Neural progenitor cell (in vitro differentiated cells): ENCODE results near the gene YOD1. TPM values are rescaled to one million over a fixed set of nuclear protein-coding genes. Genes with fewer than 3 reads are reported as not detected.

Source experiments
- DNase-seq: peaks from one replicate; pipeline ENCODE4 v3.0.0-alpha.2; 2016; ENCODE audit warnings: low spot score
- H2AFZ ChIP-seq: fragments of 200-600 bp; sonication (generic); replicated peaks from 2 replicates; pipeline ENCODE4 v1.6.1; 2016; ENCODE audit warnings: antibody characterized with exemption
- H3F3A ChIP-seq: fragments of 200-600 bp; sonication (generic); 2 replicates; pipeline ENCODE4 v1.6.1; 2016; ENCODE audit warnings: antibody characterized with exemption, low read depth
- H3K27ac ChIP-seq: fragments of 200-600 bp; sonication (generic); 2 replicates; pipeline ENCODE4 v1.5.1; 2016; ENCODE audit warnings: mild to moderate bottlenecking
- H3K27me3 ChIP-seq: fragments of 200-600 bp; sonication (generic); 2 replicates; pipeline ENCODE4 v1.6.1; 2016; ENCODE audit warnings: mild to moderate bottlenecking, moderate library complexity
- H3K36me3 ChIP-seq: fragments of 200-600 bp; sonication (generic); 2 replicates; pipeline ENCODE4 v1.5.1; 2016
- H3K4me1 ChIP-seq: fragments of 200-600 bp; sonication (generic); 2 replicates; pipeline ENCODE4 v1.6.1; 2016; ENCODE audit warnings: mixed run types
- H3K4me2 ChIP-seq: fragments of 200-600 bp; sonication (generic); 2 replicates; pipeline ENCODE4 v1.6.1; 2016
- H3K4me3 ChIP-seq: fragments of 200-600 bp; sonication (generic); 2 replicates; pipeline ENCODE4 v1.5.1; 2016
- H3K79me2 ChIP-seq: fragments of 200-600 bp; sonication (generic); 2 replicates; pipeline ENCODE4 v1.6.1; 2016; ENCODE audit warnings: low read depth
- H3K9ac ChIP-seq: fragments of 200-600 bp; sonication (generic); 2 replicates; pipeline ENCODE4 v1.6.1; 2016
- H3K9me3 ChIP-seq: fragments of 200-600 bp; sonication (generic); 2 replicates; pipeline ENCODE4 v1.5.1; 2016; ENCODE audit warnings: low read depth
- H4K20me1 ChIP-seq: fragments of 200-600 bp; sonication (generic); 2 replicates; pipeline ENCODE4 v1.6.1; 2016; ENCODE audit warnings: low read depth
- H3K27ac Mint-ChIP-seq: 3 replicates; pipeline ENCODE4 v1.8.0; 2021; ENCODE audit warnings: mixed read lengths
- H3K27me3 Mint-ChIP-seq: 2 replicates; pipeline ENCODE4 v1.8.0; 2022; ENCODE audit warnings: low read depth, mild to moderate bottlenecking, inconsistent platforms, moderate library complexity, mixed read lengths; ENCODE audit not compliant: insufficient read depth
- H3K36me3 Mint-ChIP-seq: 3 replicates; pipeline ENCODE4 v1.8.0; 2021; ENCODE audit warnings: mixed read lengths
- H3K4me1 Mint-ChIP-seq: 3 replicates; pipeline ENCODE4 v1.8.0; 2021; ENCODE audit warnings: mixed read lengths
- H3K4me3 Mint-ChIP-seq: 3 replicates; pipeline ENCODE4 v1.8.0; 2021; ENCODE audit warnings: mild to moderate bottlenecking, moderate library complexity, mixed read lengths
- H3K9me3 Mint-ChIP-seq: 3 replicates; pipeline ENCODE4 v1.8.0; 2020; ENCODE audit warnings: mixed read lengths
- EZH2 ChIP-seq: fragments of 200-600 bp; sonication (generic); IDR thresholded peaks from 2 replicates; pipeline ENCODE4 v1.6.1; 2017; ENCODE audit warnings: antibody characterized with exemption, mild to moderate bottlenecking, moderate library complexity
- EZH2phosphoT487 ChIP-seq: fragments of 200-600 bp; sonication (generic); IDR thresholded peaks from 2 replicates; pipeline ENCODE4 v1.6.1; 2017; ENCODE audit warnings: antibody characterized with exemption
- total RNA-seq: library from RNA; depleted of rRNA; stranded (reverse); fragments of >200 nt; gene quantifications from 2 replicates; pipeline ENCODE4 v1.2.3, GENCODE V29; 2015; ENCODE audit warnings: low replicate concordance
- TF ChIP-seq, protein P1 (sequence below): fragments of 200-600 bp; sonication (generic); IDR thresholded peaks from 2 replicates; pipeline ENCODE4 v1.5.1; 2017; ENCODE audit warnings: antibody characterized with exemption, mild to moderate bottlenecking

The YOD1 gene
- total RNA-seq, 1 donor from 2014 or later: 27.0 TPM

DNA sequence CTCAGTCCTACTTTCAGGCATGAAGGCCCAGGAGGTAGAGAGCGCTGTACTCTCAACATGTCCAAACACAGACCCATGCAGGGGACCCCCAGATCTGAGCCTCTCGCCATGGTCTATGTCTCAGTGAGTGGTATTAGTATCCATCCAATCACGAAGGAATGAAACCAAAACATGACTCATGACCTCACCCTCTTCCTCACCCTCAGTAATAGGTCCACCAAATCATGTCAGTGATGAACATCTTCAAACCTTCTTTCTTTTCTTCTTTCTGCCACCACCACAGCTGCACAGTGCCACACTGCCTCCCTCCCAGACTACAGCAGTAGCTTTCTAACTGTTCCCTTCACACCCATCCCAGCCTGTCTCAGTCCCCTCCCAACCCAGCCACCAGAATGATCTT lies 35.2 kb downstream of the YOD1 start:
- Histone ChIP-seq H3K27ac (no peak overlapping the region), H3K79me2 (no peaks in the 10 kb centered on the region), H3K4me1 (no peaks in the 10 kb centered on the region), H3K4me3 (no peak overlapping the region), H3K4me2 (no peak overlapping the region), H4K20me1 (no peaks in the 10 kb centered on the region), H2AFZ (no peak overlapping the region), H3K27me3 (no peaks in the 10 kb centered on the region), H3F3A (no peaks in the 10 kb centered on the region), H3K9me3 (no peaks in the 10 kb centered on the region), H3K9ac (no peak overlapping the region), H3K36me3 (no peaks in the 10 kb centered on the region)
- Mint-ChIP-seq H3K9me3 (no peaks in the 10 kb centered on the region), H3K27me3 (peaks cover 13% of the 10 kb centered on the region), H3K27ac (no peak overlapping the region), H3K4me3 (no peak overlapping the region), H3K4me1 (no peaks in the 10 kb centered on the region), H3K36me3 (no peaks in the 10 kb centered on the region)
- TF ChIP-seq EZH2 (no peak), EZH2phosphoT487 (no peak)
- TF ChIP-seq, protein P1, sequence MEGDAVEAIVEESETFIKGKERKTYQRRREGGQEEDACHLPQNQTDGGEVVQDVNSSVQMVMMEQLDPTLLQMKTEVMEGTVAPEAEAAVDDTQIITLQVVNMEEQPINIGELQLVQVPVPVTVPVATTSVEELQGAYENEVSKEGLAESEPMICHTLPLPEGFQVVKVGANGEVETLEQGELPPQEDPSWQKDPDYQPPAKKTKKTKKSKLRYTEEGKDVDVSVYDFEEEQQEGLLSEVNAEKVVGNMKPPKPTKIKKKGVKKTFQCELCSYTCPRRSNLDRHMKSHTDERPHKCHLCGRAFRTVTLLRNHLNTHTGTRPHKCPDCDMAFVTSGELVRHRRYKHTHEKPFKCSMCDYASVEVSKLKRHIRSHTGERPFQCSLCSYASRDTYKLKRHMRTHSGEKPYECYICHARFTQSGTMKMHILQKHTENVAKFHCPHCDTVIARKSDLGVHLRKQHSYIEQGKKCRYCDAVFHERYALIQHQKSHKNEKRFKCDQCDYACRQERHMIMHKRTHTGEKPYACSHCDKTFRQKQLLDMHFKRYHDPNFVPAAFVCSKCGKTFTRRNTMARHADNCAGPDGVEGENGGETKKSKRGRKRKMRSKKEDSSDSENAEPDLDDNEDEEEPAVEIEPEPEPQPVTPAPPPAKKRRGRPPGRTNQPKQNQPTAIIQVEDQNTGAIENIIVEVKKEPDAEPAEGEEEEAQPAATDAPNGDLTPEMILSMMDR: no peak
- DNase-seq: no peak

DNA sequence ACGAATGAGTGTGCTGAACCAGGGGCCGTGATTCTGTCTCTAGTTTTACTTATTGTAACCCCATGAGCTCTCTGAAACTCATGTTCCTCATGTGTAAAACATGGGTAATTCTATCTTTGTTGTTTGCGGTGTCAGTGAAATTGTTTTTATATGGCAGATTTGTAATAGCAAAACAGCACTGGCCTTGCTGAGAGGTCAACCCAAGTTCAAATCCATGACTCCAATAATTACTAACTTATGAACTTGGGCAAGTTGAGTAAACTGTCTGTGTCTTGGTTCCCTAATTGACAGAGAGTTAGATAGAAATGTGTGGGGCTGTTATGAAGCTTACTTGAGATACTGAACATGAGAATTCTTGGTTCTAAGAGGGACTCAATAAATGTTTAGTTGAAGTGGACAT lies 36.3 kb downstream of the YOD1 start:
- Histone ChIP-seq H3F3A (no peaks in the 10 kb centered on the region), H4K20me1 (no peaks in the 10 kb centered on the region), H3K9ac (no peak overlapping the region), H2AFZ (no peak overlapping the region), H3K27ac (no peak overlapping the region), H3K27me3 (no peaks in the 10 kb centered on the region), H3K9me3 (no peaks in the 10 kb centered on the region), H3K4me1 (no peaks in the 10 kb centered on the region), H3K4me2 (no peak overlapping the region), H3K36me3 (no peaks in the 10 kb centered on the region), H3K4me3 (no peak overlapping the region), H3K79me2 (no peaks in the 10 kb centered on the region)
- DNase-seq: no peak
- no peak overlapping the region for H3K4me3 Mint-ChIP-seq
- H3K4me1 Mint-ChIP-seq: peaks cover 2% of the 10 kb centered on the region
- H3K9me3 Mint-ChIP-seq: no peaks in the 10 kb centered on the region
- no peak overlapping the region for H3K27ac Mint-ChIP-seq
- peaks cover 14% of the 10 kb centered on the region for H3K27me3 Mint-ChIP-seq
- H3K36me3 Mint-ChIP-seq: no peaks in the 10 kb centered on the region
- TF ChIP-seq EZH2: no peak
- TF ChIP-seq EZH2phosphoT487: no peak
- TF ChIP-seq, protein P1: no peak

- H3K79me2 ChIP-seq: no peaks in the 10 kb centered on the region
- H3K9me3 ChIP-seq: no peaks in the 10 kb centered on the region
- H3K4me3 Mint-ChIP-seq: no peak overlapping the region
- H3K4me1 Mint-ChIP-seq: peaks cover 2% of the 10 kb centered on the region
- H3K27ac Mint-ChIP-seq: no peak overlapping the region
- H3K4me1 ChIP-seq: no peaks in the 10 kb centered on the region
- H3K27me3 Mint-ChIP-seq: peaks cover 14% of the 10 kb centered on the region
- no peak overlapping the region for H3K9ac ChIP-seq
- DNase-seq: no peak
- H3K9me3 Mint-ChIP-seq: no peaks in the 10 kb centered on the region
- no peak overlapping the region for H3K27ac ChIP-seq
- no peak overlapping the region for H3K4me3 ChIP-seq
- no peaks in the 10 kb centered on the region for H3K36me3 ChIP-seq
- no peaks in the 10 kb centered on the region for H4K20me1 ChIP-seq
- no peaks in the 10 kb centered on the region for H3F3A ChIP-seq
- H3K27me3 ChIP-seq: no peaks in the 10 kb centered on the region
- H3K36me3 Mint-ChIP-seq: no peaks in the 10 kb centered on the region
- no peak overlapping the region for H3K4me2 ChIP-seq
- no peak overlapping the region for H2AFZ ChIP-seq
- TF ChIP-seq, protein P1: no peak
- TF ChIP-seq EZH2: no peak
These were observed 37.5 kb downstream of the YOD1 start for GRCh38 chr1:207013321-207014085.
